ENCODE data around the gene INTS3. TPM values are rescaled to one million over a fixed set of nuclear protein-coding genes. Genes with fewer than 3 reads are reported as not detected.

The INTS3 gene
- total RNA-seq, 1 donor from 2014 or later = 77.3 TPM

DNA sequence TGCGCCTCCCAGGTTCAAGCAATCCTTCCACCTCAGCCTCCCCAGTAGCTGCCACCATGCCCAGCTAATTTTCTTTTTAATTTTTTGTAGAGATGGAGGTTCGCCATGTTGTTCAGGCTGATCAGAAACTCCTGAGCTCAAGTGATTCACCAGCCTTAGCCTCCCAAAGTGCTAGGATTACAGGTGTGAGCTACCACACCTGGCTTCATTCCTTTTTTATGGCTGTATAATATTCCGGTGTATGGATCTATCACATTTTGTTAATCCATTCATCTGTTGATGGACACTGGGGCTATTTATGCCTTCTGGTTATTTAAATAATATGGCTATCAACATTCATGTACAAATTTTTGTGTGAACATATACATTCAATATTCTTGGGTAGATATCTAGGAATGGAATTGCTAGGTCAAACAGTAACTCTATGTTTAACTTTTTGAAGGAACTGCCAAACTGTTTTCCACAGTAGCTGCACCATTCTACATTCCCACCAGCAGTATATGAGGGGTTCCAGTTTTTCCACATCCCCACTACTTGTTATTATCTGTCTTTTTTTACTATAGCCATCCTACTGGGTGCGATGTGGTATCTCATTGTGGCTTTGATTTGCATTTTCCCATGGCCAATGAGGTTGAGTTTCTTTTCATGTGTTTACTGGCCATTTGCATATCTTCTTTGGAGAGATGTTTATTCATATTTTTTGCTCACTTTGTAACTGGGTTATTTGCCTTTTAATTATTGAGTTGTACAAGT lies 58.4 kb downstream of the INTS3 start:
- no peak overlapping the region for H3K27ac ChIP-seq
- no peak overlapping the region for H3K4me3 ChIP-seq
- intact Hi-C loops (cut with DNase I) = no loop called here
- ATAC-seq (no peak), DNase-seq (peak; percentile 6)
- no peak for TF ChIP-seq CTCF (IDR thresholded peaks at IDR 0.05)
- H3K9me3 ChIP-seq = no peaks in the 10 kb centered on the region
- no peaks in the 10 kb centered on the region for H3K27me3 ChIP-seq (ENCODE audit: low read depth)
- H3K4me1 ChIP-seq = peaks cover 31% of the 10 kb centered on the region
- no peaks in the 10 kb centered on the region for H3K36me3 ChIP-seq

- no peaks in the 10 kb centered on the region for H3K27me3 ChIP-seq (ENCODE audit: low read depth)
- no peaks in the 10 kb centered on the region for H3K9me3 ChIP-seq
- H3K4me3 ChIP-seq = peak overlapping the region; percentile 25
- DNase-seq = no peak
- TF ChIP-seq CTCF (IDR thresholded peaks at IDR 0.05) = no peak
- peak overlapping the region; percentile 77 for H3K27ac ChIP-seq
- no peak for ATAC-seq
- no peaks in the 10 kb centered on the region for H3K36me3 ChIP-seq
- intact Hi-C loops (cut with DNase I) = loop anchor here (10.0 kb wide), 1 partner anchor 195 kb away; the partner anchor contains the start of gene RAB13
- H3K4me1 ChIP-seq = peaks cover 23% of the 10 kb centered on the region
Measured at GRCh38 chr1:153789478-153790034, 61.7 kb downstream of the INTS3 start.

DNA sequence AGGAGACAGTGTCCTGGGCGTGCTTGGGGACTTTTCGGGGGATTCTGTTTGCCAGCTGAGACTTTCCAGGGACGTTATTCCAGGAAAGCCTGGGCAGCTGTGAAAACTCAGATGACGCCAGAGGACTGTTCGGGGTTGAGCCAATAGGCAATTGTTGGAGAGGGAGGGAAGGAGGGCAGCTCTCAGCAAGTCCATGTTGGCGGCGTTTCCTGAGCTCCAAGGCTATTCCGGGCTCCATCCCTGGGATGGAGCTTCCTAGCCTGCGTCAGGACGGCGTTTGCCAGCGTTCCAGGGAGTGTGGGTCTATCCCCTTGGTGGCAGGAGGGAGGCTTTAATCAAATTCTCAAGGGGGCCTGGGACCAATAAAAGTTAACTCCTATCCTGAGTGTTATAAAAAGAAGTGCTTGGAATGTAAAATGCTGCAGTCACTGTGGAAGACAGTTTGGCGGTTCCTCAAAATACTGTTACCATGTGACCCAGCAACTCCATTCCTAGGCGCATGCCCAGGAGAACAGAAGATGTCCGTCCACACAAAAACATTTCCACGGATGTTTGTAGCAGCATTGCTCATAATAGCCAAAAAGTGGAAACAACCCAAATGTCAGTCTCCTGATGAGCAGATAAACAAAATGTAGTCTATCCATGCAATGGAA lies 62.6 kb downstream of the INTS3 start:
- ATAC-seq = peak; percentile 65 to 71
- intact Hi-C loops (cut with DNase I) = loop anchor here (10.0 kb wide), 1 partner anchor 194 kb away; the partner anchor contains the start of gene RAB13
- peak overlapping the region; percentile 77 for H3K27ac ChIP-seq
- peak; percentile 65 for DNase-seq
- no peaks in the 10 kb centered on the region for H3K27me3 ChIP-seq (ENCODE audit: low read depth)
- no peaks in the 10 kb centered on the region for H3K9me3 ChIP-seq
- H3K36me3 ChIP-seq = no peaks in the 10 kb centered on the region
- H3K4me3 ChIP-seq = peak overlapping the region; percentile 25
- peaks cover 23% of the 10 kb centered on the region for H3K4me1 ChIP-seq
- TF ChIP-seq CTCF (IDR thresholded peaks at IDR 0.05) = no peak

DNA sequence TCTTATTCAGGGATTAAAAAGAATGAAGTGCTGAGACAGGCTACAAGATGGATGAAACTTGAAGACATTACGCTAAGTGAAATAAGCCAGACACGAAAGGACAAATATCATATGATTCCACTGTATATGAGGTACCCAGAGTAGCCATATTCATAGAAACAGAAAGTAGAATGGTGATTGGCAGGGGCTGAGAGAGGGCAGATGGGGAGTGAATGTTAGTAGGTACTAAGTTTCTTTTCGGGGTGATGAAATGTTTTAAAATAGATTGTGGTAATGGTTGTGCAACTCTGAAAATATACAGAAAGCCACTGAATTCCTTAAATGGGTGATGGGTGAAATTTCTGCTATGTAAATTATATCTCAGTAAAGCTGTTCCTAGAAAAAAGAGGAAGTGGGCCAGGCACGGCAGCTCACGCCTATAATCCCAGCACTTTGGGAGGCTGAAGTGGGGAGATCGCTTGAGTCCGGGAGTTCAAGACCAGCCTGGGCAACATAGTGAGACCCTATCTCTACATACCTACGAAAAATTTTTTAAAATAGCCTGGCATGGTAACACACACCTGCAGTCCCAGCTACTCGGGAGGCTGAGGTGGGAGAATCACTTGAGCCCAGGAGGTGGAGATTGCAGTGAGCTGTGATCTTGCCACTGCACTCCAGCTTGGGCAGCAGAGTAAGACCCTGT lies 63.3 kb downstream of the INTS3 start:
- H3K4me3 ChIP-seq = peak overlapping the region; percentile 25
- H3K9me3 ChIP-seq = no peaks in the 10 kb centered on the region
- TF ChIP-seq CTCF (IDR thresholded peaks at IDR 0.05) = no peak
- no peaks in the 10 kb centered on the region for H3K36me3 ChIP-seq
- no peaks in the 10 kb centered on the region for H3K27me3 ChIP-seq (ENCODE audit: low read depth)
- peak overlapping the region; percentile 77 for H3K27ac ChIP-seq
- intact Hi-C loops (cut with DNase I) = loop anchor here (10.0 kb wide), 1 partner anchor 194 kb away; the partner anchor contains the start of gene RAB13
- DNase-seq = peak; percentile 78
- peak; percentile 80 to 84 for ATAC-seq
- peaks cover 23% of the 10 kb centered on the region for H3K4me1 ChIP-seq

DNA sequence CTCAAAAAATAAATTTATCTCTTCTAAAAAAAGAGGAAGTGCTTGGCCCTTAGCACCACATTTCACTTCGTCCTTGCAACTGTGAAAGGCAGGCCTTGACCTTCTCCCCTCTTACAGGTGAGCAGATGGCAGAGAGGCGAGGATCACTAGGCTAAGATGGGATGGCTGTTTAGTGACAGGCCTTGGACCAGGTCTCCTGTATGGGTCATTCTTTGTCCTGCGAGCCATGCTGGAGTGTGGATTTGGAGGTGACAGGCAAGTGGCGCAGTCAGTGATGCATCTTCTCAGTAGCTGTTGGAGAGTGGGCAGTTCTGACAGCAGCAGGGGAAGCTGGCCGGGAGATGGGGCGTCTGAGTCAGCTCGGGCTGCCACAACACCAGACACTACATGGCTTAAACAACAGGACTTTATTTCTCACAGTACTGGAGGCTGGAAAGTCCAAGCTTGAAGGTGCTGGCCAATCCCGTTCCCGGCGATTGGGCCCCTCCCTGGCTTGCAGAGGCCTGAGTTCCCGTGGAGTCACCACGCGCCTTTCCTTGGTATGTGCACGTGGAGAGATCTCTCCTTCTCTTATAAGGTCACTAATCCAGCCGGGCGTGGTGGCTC lies 63.9 kb downstream of the INTS3 start:
- DNase-seq (no peak), ATAC-seq (peak in 1 of 2 donors; percentile 10)
- H3K4me3 ChIP-seq = no peak overlapping the region
- no peaks in the 10 kb centered on the region for H3K27me3 ChIP-seq (ENCODE audit: low read depth)
- H3K27ac ChIP-seq = peak overlapping the region; percentile 77
- intact Hi-C loops (cut with DNase I) = loop anchor here (10.0 kb wide), 1 partner anchor 193 kb away; the partner anchor contains the start of gene RAB13
- no peaks in the 10 kb centered on the region for H3K9me3 ChIP-seq
- no peak for TF ChIP-seq CTCF (IDR thresholded peaks at IDR 0.05)
- H3K36me3 ChIP-seq = no peaks in the 10 kb centered on the region
- H3K4me1 ChIP-seq = peaks cover 23% of the 10 kb centered on the region
